Activated CD8-positive, alpha-beta T cell treated with anti-CD3 and anti-CD28 coated beads for 36 hours (primary cell): ENCODE results near the gene MTR. TPM values are rescaled to one million over a fixed set of nuclear protein-coding genes. Genes with fewer than 3 reads are reported as not detected.

Source experiments
- ATAC-seq: fragments of 200-7000 bp; cut with Tn5 transposase; one replicate; pipeline ENCODE4 v1.10.0; 2021; ENCODE audit warnings: mild to moderate bottlenecking, moderate library complexity
- CTCF ChIA-PET: fragments of 350-600 bp; sonication (Branson Sonifier 250); formaldehyde crosslinking; loops from one replicate; lab custom pipeline; 2021; ENCODE audit warnings: antibody characterized with exemption; lab: Charles Lee
- POLR2A ChIA-PET: fragments of 350-600 bp; sonication (Branson Sonifier 250); formaldehyde crosslinking; loops from one replicate; lab custom pipeline; 2021; ENCODE audit warnings: antibody characterized with exemption; lab: Charles Lee
- DNase-seq: peaks from one replicate; pipeline ENCODE4 v3.0.0-alpha.2; 2020
- H3K27ac Mint-ChIP-seq: one replicate; pipeline ENCODE4 v1.8.0; 2021; ENCODE audit warnings: mild to moderate bottlenecking, mixed read lengths
- H3K27me3 Mint-ChIP-seq: one replicate; pipeline ENCODE4 v1.8.0; 2021; ENCODE audit warnings: mixed read lengths
- H3K36me3 Mint-ChIP-seq: one replicate; pipeline ENCODE4 v1.8.0; 2021; ENCODE audit warnings: low read depth, mixed read lengths
- H3K4me1 Mint-ChIP-seq: one replicate; pipeline ENCODE4 v1.8.0; 2021; ENCODE audit warnings: low read depth, mixed read lengths
- H3K4me3 Mint-ChIP-seq: one replicate; pipeline ENCODE4 v1.8.0; 2021; ENCODE audit warnings: mild to moderate bottlenecking, moderate library complexity, mixed read lengths
- H3K9me3 Mint-ChIP-seq: one replicate; pipeline ENCODE4 v1.8.0; 2021; ENCODE audit warnings: mixed read lengths
- CTCF ChIP-seq: fragments of 200-600 bp; IDR thresholded peaks from one replicate; pipeline ENCODE4 v1.8.0; 2022; ENCODE audit warnings: antibody characterized with exemption, mild to moderate bottlenecking
- intact Hi-C: fragments of 100-400 bp; cut with micrococcal nuclease; formaldehyde crosslinking; loops from one replicate; pipeline ENCODE4 v1.10.0; 2022
- total RNA-seq, 2 experiments: library from RNA; stranded (reverse); gene quantifications; one replicate each; pipeline ENCODE4 v1.2.3, GENCODE V29; 2021

MTR gene
- total RNA-seq, 2 experiments from 2014 or later: 72.4 to 72.7 TPM

GRCh38 chr1:236942431-236942830, 147.3 kb downstream of the MTR start:
- DNase-seq (no peak), ATAC-seq (no peak)
- POLR2A ChIA-PET: no interaction called here
- no peaks in the 10 kb centered on the region for H3K9me3 Mint-ChIP-seq
- H3K27me3 Mint-ChIP-seq: peaks cover 3% of the 10 kb centered on the region
- no peaks in the 10 kb centered on the region for H3K36me3 Mint-ChIP-seq
- H3K4me3 Mint-ChIP-seq: no peak overlapping the region
- CTCF ChIA-PET: no interaction called here
- intact Hi-C loops: no loop called here
- H3K27ac Mint-ChIP-seq: no peak overlapping the region
- no peaks in the 10 kb centered on the region for H3K4me1 Mint-ChIP-seq
- no peak for TF ChIP-seq CTCF

- ChIA-PET CTCF (no interaction called here), POLR2A (no interaction called here)
- Mint-ChIP-seq H3K27me3 (no peaks in the 10 kb centered on the region), H3K4me1 (no peaks in the 10 kb centered on the region), H3K36me3 (no peaks in the 10 kb centered on the region), H3K4me3 (no peak overlapping the region), H3K27ac (no peak overlapping the region), H3K9me3 (no peaks in the 10 kb centered on the region)
- TF ChIP-seq CTCF: no peak
- intact Hi-C loops: no loop called here
- no peak for DNase-seq
- no peak for ATAC-seq
These were observed 149.5 kb downstream of the MTR start for GRCh38 chr1:236944556-236944955.

- intact Hi-C loops: no loop called here
- POLR2A ChIA-PET: no interaction called here
- H3K27me3 Mint-ChIP-seq: no peaks in the 10 kb centered on the region
These were observed 149.9 kb downstream of the MTR start for GRCh38 chr1:236945002-236945401.

GRCh38 chr1:236947794-236948193, 152.7 kb downstream of the MTR start:
- peak; percentile 1 for DNase-seq
- no peaks in the 10 kb centered on the region for H3K4me1 Mint-ChIP-seq
- no peak for TF ChIP-seq CTCF
- no peak for ATAC-seq
- H3K27me3 Mint-ChIP-seq: peaks cover 5% of the 10 kb centered on the region
- H3K9me3 Mint-ChIP-seq: no peaks in the 10 kb centered on the region
- CTCF ChIA-PET: no interaction called here
- intact Hi-C loops: no loop called here
- H3K27ac Mint-ChIP-seq: no peak overlapping the region
- POLR2A ChIA-PET: no interaction called here
- no peak overlapping the region for H3K4me3 Mint-ChIP-seq
- H3K36me3 Mint-ChIP-seq: no peaks in the 10 kb centered on the region

More at GRCh38 chr1:236945002-236945401, 149.9 kb downstream of the MTR start:
- Mint-ChIP-seq H3K36me3 (no peaks in the 10 kb centered on the region), H3K4me3 (no peak overlapping the region), H3K4me1 (no peaks in the 10 kb centered on the region), H3K27ac (no peak overlapping the region), H3K9me3 (no peaks in the 10 kb centered on the region)
- DNase-seq: no peak
- CTCF ChIA-PET: no interaction called here
- ATAC-seq: no peak
- TF ChIP-seq CTCF: no peak

GRCh38 chr1:236948381-236948780, 153.3 kb downstream of the MTR start:
- ChIA-PET POLR2A (no interaction called here), CTCF (no interaction called here)
- no peak for TF ChIP-seq CTCF
- Mint-ChIP-seq H3K4me1 (no peaks in the 10 kb centered on the region), H3K36me3 (no peaks in the 10 kb centered on the region), H3K4me3 (no peak overlapping the region), H3K27me3 (peaks cover 8% of the 10 kb centered on the region), H3K27ac (no peak overlapping the region), H3K9me3 (no peaks in the 10 kb centered on the region)
- ATAC-seq (no peak), DNase-seq (no peak)
- intact Hi-C loops: no loop called here
